Smooth muscle cell (in vitro differentiated cells): ENCODE results near the gene PRLH. TPM values are rescaled to one million over a fixed set of nuclear protein-coding genes. Genes with fewer than 3 reads are reported as not detected.

Source experiments
- DNase-seq: peaks from one replicate; lab custom pipeline; 2025; ENCODE audit not compliant: unreplicated experiment; lab: John Stamatoyannopoulos, UW
- H2AFZ ChIP-seq: fragments of 200-600 bp; sonication (generic); 2 replicates; pipeline ENCODE4 v1.6.0; 2016; ENCODE audit warnings: antibody characterized with exemption, low read depth, mild to moderate bottlenecking
- H3F3A ChIP-seq: fragments of 200-600 bp; sonication (generic); 2 replicates; pipeline ENCODE4 v1.6.0; 2017; ENCODE audit warnings: antibody characterized with exemption, low read depth
- H3K27ac ChIP-seq: fragments of 200-600 bp; sonication (generic); 2 replicates; pipeline ENCODE4 v1.5.1; 2016; ENCODE audit warnings: low read depth, mild to moderate bottlenecking
- H3K27me3 ChIP-seq: fragments of 200-600 bp; sonication (generic); 2 replicates; pipeline ENCODE4 v1.6.1; 2016; ENCODE audit warnings: low read depth, mild to moderate bottlenecking
- H3K36me3 ChIP-seq: fragments of 200-600 bp; sonication (generic); 2 replicates; pipeline ENCODE4 v1.5.1; 2016; ENCODE audit warnings: low read depth
- H3K4me1 ChIP-seq: fragments of 200-600 bp; sonication (generic); 2 replicates; pipeline ENCODE4 v1.5.1; 2016; ENCODE audit warnings: low read depth
- H3K4me2 ChIP-seq: fragments of 200-600 bp; sonication (generic); 2 replicates; pipeline ENCODE4 v1.6.0; 2016; ENCODE audit warnings: mild to moderate bottlenecking
- H3K4me3 ChIP-seq: fragments of 200-600 bp; sonication (generic); 2 replicates; pipeline ENCODE4 v1.5.1; 2016; ENCODE audit warnings: mild to moderate bottlenecking
- H3K79me2 ChIP-seq: fragments of 200-600 bp; sonication (generic); 2 replicates; pipeline ENCODE4 v1.6.0; 2016; ENCODE audit warnings: low read depth, mild to moderate bottlenecking
- H3K9ac ChIP-seq: fragments of 200-600 bp; sonication (generic); 2 replicates; pipeline ENCODE4 v1.6.0; 2016; ENCODE audit warnings: low read depth
- H3K9me3 ChIP-seq: fragments of 200-600 bp; sonication (generic); replicated peaks from 2 replicates; pipeline ENCODE4 v1.5.1; 2016; ENCODE audit warnings: low read depth
- H4K20me1 ChIP-seq: fragments of 200-600 bp; sonication (generic); 2 replicates; pipeline ENCODE4 v1.6.0; 2016; ENCODE audit warnings: low read depth
- WGBS: methylation state at CpG from one replicate; pipeline ENCODE4 v1.1.7; 2016; ENCODE audit warnings: low lambda C conversion rate; 5-methylcytosine and 5-hydroxymethylcytosine counted together
- polyA plus RNA-seq: library from polyadenylated mRNA; unstranded; fragments of >200 nt; fragmentation: Nextera tagmentation; extraction: Ambion mirVana; gene quantifications from 2 replicates; pipeline ENCODE4 v1.2.1, GENCODE V29; 2016
- total RNA-seq: library from RNA; depleted of rRNA; stranded (reverse); fragments of >200 nt; gene quantifications from 2 replicates; pipeline ENCODE4 v1.2.3, GENCODE V29; 2014
- TF ChIP-seq, protein P1 (sequence below): fragments of 200-600 bp; sonication (generic); IDR thresholded peaks from 2 replicates; pipeline ENCODE4 v1.5.1; 2017; ENCODE audit warnings: borderline replicate concordance, mild to moderate bottlenecking, antibody characterized with exemption; ENCODE audit not compliant: insufficient read depth, poor library complexity, severe bottlenecking

The PRLH gene
- total and polyA plus RNA-seq, 2 experiments from 2014 or later = not detected

DNA sequence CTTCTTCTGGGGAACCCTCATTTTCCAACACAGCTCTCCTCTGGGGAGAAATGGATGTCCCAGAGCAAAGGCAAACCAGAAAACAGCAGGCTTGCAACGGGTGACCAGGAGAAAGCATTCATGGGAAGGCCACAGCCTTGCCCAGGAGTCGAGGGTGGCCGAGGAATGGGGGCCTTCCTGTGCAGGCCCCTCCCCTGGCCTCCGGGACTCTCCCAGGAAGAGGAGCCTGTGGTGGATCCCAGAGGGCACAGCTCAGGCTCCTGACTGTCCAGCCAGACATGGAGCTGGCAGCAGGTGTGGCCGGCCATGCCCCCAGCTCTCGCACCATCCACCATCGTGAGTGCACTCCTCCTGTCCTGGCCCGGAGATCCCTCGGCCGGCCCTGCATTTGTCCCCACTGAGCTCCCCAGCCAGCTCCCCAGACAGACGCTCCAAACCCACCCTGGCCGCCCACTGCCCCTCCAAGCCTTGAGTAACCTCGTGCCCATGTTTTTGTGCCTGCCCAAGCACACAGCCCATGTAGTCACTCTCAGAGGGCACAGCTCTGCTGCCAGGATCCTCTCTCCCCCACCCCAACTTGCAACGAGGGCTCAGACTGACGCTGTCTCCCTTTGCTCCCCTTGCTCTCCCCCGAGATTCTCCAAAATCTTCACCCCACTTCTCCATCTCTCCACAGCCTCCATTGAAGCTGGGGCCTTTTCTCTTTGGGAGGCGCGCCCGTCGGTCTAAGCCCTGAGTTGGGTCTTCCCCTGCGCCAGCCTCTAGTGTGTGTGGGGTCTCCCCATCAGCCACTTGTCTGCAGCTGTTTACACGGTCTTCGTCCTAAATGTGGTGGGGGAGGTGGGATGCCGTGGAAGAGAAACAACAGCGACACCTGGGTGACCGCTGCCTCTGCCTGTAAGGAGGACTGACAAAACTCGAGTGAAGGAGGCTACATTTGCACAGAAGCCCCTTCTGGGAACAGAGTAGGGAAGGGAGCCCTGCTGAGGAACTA lies 9.8 kb downstream of the PRLH start:
- DNase-seq = no peak

DNA sequence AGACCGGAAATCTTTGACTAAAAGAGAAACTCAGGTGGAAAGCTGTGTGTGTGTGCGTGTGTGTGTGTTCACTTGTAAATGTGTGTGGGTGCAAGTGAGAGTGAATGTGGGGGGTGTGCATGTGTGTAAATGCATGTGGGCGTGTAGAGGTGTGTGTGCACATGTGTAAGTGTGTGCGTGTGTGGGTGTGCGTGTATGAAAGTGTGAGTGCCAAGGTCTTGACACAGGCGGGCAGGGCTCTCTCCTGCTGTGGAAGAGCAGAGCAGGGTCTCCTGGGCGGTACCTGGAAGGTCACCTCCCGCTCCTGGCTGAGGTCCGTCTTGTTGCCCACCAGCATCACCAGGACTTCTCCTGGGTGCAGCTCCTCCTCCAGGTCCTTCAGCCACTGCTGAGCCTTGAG lies 10.6 kb downstream of the PRLH start:
- WGBS = 94% methylated on average over 9 of the region's 9 CpGs
- H3K79me2 ChIP-seq = no peaks in the 10 kb centered on the region
- no peak overlapping the region for H2AFZ ChIP-seq
- H3F3A ChIP-seq = no peaks in the 10 kb centered on the region
- no peaks in the 10 kb centered on the region for H3K27me3 ChIP-seq
- no peak for DNase-seq
- TF ChIP-seq, protein P1, sequence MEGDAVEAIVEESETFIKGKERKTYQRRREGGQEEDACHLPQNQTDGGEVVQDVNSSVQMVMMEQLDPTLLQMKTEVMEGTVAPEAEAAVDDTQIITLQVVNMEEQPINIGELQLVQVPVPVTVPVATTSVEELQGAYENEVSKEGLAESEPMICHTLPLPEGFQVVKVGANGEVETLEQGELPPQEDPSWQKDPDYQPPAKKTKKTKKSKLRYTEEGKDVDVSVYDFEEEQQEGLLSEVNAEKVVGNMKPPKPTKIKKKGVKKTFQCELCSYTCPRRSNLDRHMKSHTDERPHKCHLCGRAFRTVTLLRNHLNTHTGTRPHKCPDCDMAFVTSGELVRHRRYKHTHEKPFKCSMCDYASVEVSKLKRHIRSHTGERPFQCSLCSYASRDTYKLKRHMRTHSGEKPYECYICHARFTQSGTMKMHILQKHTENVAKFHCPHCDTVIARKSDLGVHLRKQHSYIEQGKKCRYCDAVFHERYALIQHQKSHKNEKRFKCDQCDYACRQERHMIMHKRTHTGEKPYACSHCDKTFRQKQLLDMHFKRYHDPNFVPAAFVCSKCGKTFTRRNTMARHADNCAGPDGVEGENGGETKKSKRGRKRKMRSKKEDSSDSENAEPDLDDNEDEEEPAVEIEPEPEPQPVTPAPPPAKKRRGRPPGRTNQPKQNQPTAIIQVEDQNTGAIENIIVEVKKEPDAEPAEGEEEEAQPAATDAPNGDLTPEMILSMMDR = no peak
- peaks cover 1% of the 10 kb centered on the region for H3K4me1 ChIP-seq
- no peaks in the 10 kb centered on the region for H4K20me1 ChIP-seq
- no peak overlapping the region for H3K9ac ChIP-seq
- no peaks in the 10 kb centered on the region for H3K36me3 ChIP-seq
- no peak overlapping the region for H3K4me2 ChIP-seq
- H3K27ac ChIP-seq = no peak overlapping the region
- H3K9me3 ChIP-seq = no peaks in the 10 kb centered on the region
- no peak overlapping the region for H3K4me3 ChIP-seq

More for the DNA sequence above, 9.8 kb downstream of the PRLH start:
- TF ChIP-seq, protein P1 = no peak
- Histone ChIP-seq H3K27me3 (no peaks in the 10 kb centered on the region), H2AFZ (no peak overlapping the region), H3K27ac (no peak overlapping the region), H3F3A (no peaks in the 10 kb centered on the region), H3K4me2 (no peak overlapping the region), H3K9me3 (no peaks in the 10 kb centered on the region), H3K4me3 (no peak overlapping the region), H4K20me1 (no peaks in the 10 kb centered on the region), H3K9ac (no peak overlapping the region), H3K79me2 (no peaks in the 10 kb centered on the region), H3K4me1 (no peaks in the 10 kb centered on the region), H3K36me3 (no peaks in the 10 kb centered on the region)
- 91% methylated on average over 27 of the region's 27 CpGs for WGBS

DNA sequence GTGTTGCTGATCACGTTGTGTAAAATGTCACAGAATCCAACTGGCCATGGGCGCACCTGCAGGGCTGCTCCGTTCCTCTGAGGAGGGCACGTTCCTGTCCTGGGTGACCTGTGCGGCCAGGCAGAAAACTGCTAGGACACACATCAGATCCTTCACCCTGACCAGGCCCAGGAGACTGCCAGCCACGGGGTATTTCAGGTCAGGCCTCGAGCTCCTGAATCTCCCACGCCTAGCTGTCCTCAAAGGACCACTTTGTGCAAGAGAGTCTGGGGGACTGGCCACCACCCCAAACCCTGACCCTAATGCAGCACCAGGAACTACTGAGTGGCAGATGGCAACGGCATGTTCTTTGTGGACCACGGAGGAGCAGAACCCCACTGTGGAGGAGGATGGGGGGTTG lies 11.1 kb downstream of the PRLH start:
- Histone ChIP-seq H2AFZ (no peak overlapping the region), H3K4me3 (no peak overlapping the region), H3K27ac (no peak overlapping the region), H3K9ac (no peak overlapping the region), H3K4me2 (no peak overlapping the region), H3K9me3 (no peaks in the 10 kb centered on the region), H3K79me2 (no peaks in the 10 kb centered on the region), H4K20me1 (no peaks in the 10 kb centered on the region), H3F3A (no peaks in the 10 kb centered on the region), H3K36me3 (no peaks in the 10 kb centered on the region), H3K4me1 (peaks cover 5% of the 10 kb centered on the region), H3K27me3 (no peaks in the 10 kb centered on the region)
- TF ChIP-seq, protein P1 = no peak
- no peak for DNase-seq
- 89% methylated on average over 10 of the region's 10 CpGs for WGBS
